HUES64 (cell line): Measurements from ENCODE around the gene CLIP4.

Source experiments
- H3K27ac ChIP-seq: 2 replicates; pipeline ENCODE4 v1.7.0; 2013; ENCODE audit warnings: low read depth, low read length, inconsistent platforms
- H3K27me3 ChIP-seq: 2 replicates; pipeline ENCODE4 v1.6.1; 2013; ENCODE audit warnings: mild to moderate bottlenecking, low read length; ENCODE audit not compliant: insufficient read depth
- H3K36me3 ChIP-seq: 2 replicates; pipeline ENCODE4 v1.6.1; 2013; ENCODE audit warnings: mild to moderate bottlenecking, low read length; ENCODE audit not compliant: insufficient read depth
- H3K4me1 ChIP-seq: 2 replicates; pipeline ENCODE4 v1.6.1; 2013; ENCODE audit warnings: mild to moderate bottlenecking, low read length, moderate library complexity; ENCODE audit not compliant: insufficient read depth
- H3K4me3 ChIP-seq: 2 replicates; pipeline ENCODE4 v1.5.1; 2013; ENCODE audit warnings: mild to moderate bottlenecking, low read length, moderate library complexity
- H3K9ac ChIP-seq: 2 replicates; pipeline ENCODE4 v1.6.1; 2013; ENCODE audit warnings: mild to moderate bottlenecking, low read depth, low read length
- H3K9me3 ChIP-seq: 2 replicates; pipeline ENCODE4 v1.6.1; 2013; ENCODE audit warnings: low read depth, low read length; ENCODE audit not compliant: insufficient read depth
- WGBS: fragments of 150-250, 120-280 bp; methylation state at CpG from one replicate; pipeline ENCODE4 v1.1.7; 2013; ENCODE audit warnings: missing lambda C conversion rate; 5-methylcytosine and 5-hydroxymethylcytosine counted together

Gene CLIP4

GRCh38 chr2:29193111-29193510 lies 77.9 kb downstream of the CLIP4 start:
- Histone ChIP-seq H3K9ac (no peak overlapping the region), H3K27ac (no peak overlapping the region), H3K27me3 (no peaks in the 10 kb centered on the region), H3K4me3 (no peak overlapping the region), H3K36me3 (no peaks in the 10 kb centered on the region), H3K4me1 (no peaks in the 10 kb centered on the region), H3K9me3 (no peaks in the 10 kb centered on the region)
- WGBS, result 93% methylated on average over 12 of the region's 12 CpGs

GRCh38 chr2:29193681-29194080 lies 78.5 kb downstream of the CLIP4 start:
- Histone ChIP-seq H3K4me3 (no peak overlapping the region), H3K27ac (no peak overlapping the region), H3K4me1 (no peaks in the 10 kb centered on the region), H3K36me3 (no peaks in the 10 kb centered on the region), H3K9me3 (no peaks in the 10 kb centered on the region), H3K27me3 (no peaks in the 10 kb centered on the region), H3K9ac (no peak overlapping the region)
- 87% methylated on average over 7 of the region's 7 CpGs for WGBS

- Histone ChIP-seq H3K4me3 (no peak overlapping the region), H3K4me1 (no peaks in the 10 kb centered on the region), H3K27me3 (no peaks in the 10 kb centered on the region), H3K27ac (no peak overlapping the region), H3K36me3 (no peaks in the 10 kb centered on the region), H3K9me3 (no peaks in the 10 kb centered on the region), H3K9ac (no peak overlapping the region)
- 86% methylated on average over 8 of the region's 8 CpGs for WGBS
Measured at GRCh38 chr2:29195796-29196195, 80.6 kb downstream of the CLIP4 start.

GRCh38 chr2:29196792-29197788 lies 81.9 kb downstream of the CLIP4 start:
- Histone ChIP-seq H3K36me3 (no peaks in the 10 kb centered on the region), H3K27ac (no peak overlapping the region), H3K4me3 (no peak overlapping the region), H3K27me3 (no peaks in the 10 kb centered on the region), H3K4me1 (peaks cover 4% of the 10 kb centered on the region), H3K9ac (no peak overlapping the region), H3K9me3 (no peaks in the 10 kb centered on the region)
- WGBS, result 40% methylated on average over 14 of the region's 14 CpGs

GRCh38 chr2:29201979-29202378 lies 86.8 kb downstream of the CLIP4 start:
- Histone ChIP-seq H3K9me3 (no peaks in the 10 kb centered on the region), H3K9ac (no peak overlapping the region), H3K4me1 (peaks cover 11% of the 10 kb centered on the region), H3K36me3 (no peaks in the 10 kb centered on the region), H3K27me3 (no peaks in the 10 kb centered on the region), H3K27ac (no peak overlapping the region), H3K4me3 (no peak overlapping the region)
- WGBS, result 23% methylated on average over 5 of the region's 5 CpGs

GRCh38 chr2:29202819-29203495 lies 87.7 kb downstream of the CLIP4 start:
- Histone ChIP-seq H3K27me3 (no peaks in the 10 kb centered on the region), H3K36me3 (no peaks in the 10 kb centered on the region), H3K9ac (no peak overlapping the region), H3K4me3 (no peak overlapping the region), H3K9me3 (no peaks in the 10 kb centered on the region), H3K27ac (no peak overlapping the region), H3K4me1 (peaks cover 11% of the 10 kb centered on the region)
- WGBS, result 77% methylated on average over 3 of the region's 5 CpGs

- H3K4me3 ChIP-seq, result no peak overlapping the region
- no peak overlapping the region for H3K9ac ChIP-seq
- no peak overlapping the region for H3K27ac ChIP-seq
- H3K4me1 ChIP-seq, result peaks cover 7% of the 10 kb centered on the region
- H3K36me3 ChIP-seq, result no peaks in the 10 kb centered on the region
- H3K27me3 ChIP-seq, result no peaks in the 10 kb centered on the region
- no peaks in the 10 kb centered on the region for H3K9me3 ChIP-seq
- WGBS, result 80% methylated on average over 5 of the region's 5 CpGs
Measured at GRCh38 chr2:29206941-29207340, 91.7 kb downstream of the CLIP4 start.

- Histone ChIP-seq H3K27me3 (no peaks in the 10 kb centered on the region), H3K9me3 (no peaks in the 10 kb centered on the region)
Measured at GRCh38 chr2:29207352-29208148, 92.3 kb downstream of the CLIP4 start.

GRCh38 chr2:29209551-29209950 lies 94.3 kb downstream of the CLIP4 start:
- Histone ChIP-seq H3K4me3 (no peak overlapping the region), H3K4me1 (peaks cover 7% of the 10 kb centered on the region), H3K27me3 (no peaks in the 10 kb centered on the region), H3K9ac (no peak overlapping the region), H3K9me3 (no peaks in the 10 kb centered on the region), H3K36me3 (no peaks in the 10 kb centered on the region), H3K27ac (no peak overlapping the region)
- WGBS, result 94% methylated on average over 4 of the region's 5 CpGs

More at GRCh38 chr2:29207352-29208148, 92.3 kb downstream of the CLIP4 start:
- H3K27ac ChIP-seq, result no peak overlapping the region
- peaks cover 2% of the 10 kb centered on the region; the same call in 1 of the 2 replicates for H3K4me1 ChIP-seq
- 95% methylated on average over 2 of the region's 3 CpGs for WGBS
- no peaks in the 10 kb centered on the region for H3K36me3 ChIP-seq
- no peak overlapping the region for H3K4me3 ChIP-seq
- no peak overlapping the region for H3K9ac ChIP-seq

- H3K36me3 ChIP-seq, result no peaks in the 10 kb centered on the region
- H3K27ac ChIP-seq, result no peak overlapping the region
- no peak overlapping the region for H3K9ac ChIP-seq
- H3K27me3 ChIP-seq, result no peaks in the 10 kb centered on the region
- no peak overlapping the region for H3K4me3 ChIP-seq
- H3K9me3 ChIP-seq, result no peaks in the 10 kb centered on the region
- 79% methylated on average over 5 of the region's 5 CpGs for WGBS
- peaks cover 11% of the 10 kb centered on the region for H3K4me1 ChIP-seq
Measured at GRCh38 chr2:29212009-29212408, 96.8 kb downstream of the CLIP4 start.

GRCh38 chr2:29213888-29214291 lies 98.7 kb downstream of the CLIP4 start:
- Histone ChIP-seq H3K4me3 (no peak overlapping the region), H3K36me3 (no peaks in the 10 kb centered on the region), H3K27me3 (no peaks in the 10 kb centered on the region), H3K9ac (no peak overlapping the region), H3K9me3 (no peaks in the 10 kb centered on the region), H3K4me1 (peaks cover 11% of the 10 kb centered on the region), H3K27ac (no peak overlapping the region)
- 67% methylated on average over 9 of the region's 9 CpGs for WGBS
